ENCODE measurements around the gene CGN.

Gene CGN, protein sequence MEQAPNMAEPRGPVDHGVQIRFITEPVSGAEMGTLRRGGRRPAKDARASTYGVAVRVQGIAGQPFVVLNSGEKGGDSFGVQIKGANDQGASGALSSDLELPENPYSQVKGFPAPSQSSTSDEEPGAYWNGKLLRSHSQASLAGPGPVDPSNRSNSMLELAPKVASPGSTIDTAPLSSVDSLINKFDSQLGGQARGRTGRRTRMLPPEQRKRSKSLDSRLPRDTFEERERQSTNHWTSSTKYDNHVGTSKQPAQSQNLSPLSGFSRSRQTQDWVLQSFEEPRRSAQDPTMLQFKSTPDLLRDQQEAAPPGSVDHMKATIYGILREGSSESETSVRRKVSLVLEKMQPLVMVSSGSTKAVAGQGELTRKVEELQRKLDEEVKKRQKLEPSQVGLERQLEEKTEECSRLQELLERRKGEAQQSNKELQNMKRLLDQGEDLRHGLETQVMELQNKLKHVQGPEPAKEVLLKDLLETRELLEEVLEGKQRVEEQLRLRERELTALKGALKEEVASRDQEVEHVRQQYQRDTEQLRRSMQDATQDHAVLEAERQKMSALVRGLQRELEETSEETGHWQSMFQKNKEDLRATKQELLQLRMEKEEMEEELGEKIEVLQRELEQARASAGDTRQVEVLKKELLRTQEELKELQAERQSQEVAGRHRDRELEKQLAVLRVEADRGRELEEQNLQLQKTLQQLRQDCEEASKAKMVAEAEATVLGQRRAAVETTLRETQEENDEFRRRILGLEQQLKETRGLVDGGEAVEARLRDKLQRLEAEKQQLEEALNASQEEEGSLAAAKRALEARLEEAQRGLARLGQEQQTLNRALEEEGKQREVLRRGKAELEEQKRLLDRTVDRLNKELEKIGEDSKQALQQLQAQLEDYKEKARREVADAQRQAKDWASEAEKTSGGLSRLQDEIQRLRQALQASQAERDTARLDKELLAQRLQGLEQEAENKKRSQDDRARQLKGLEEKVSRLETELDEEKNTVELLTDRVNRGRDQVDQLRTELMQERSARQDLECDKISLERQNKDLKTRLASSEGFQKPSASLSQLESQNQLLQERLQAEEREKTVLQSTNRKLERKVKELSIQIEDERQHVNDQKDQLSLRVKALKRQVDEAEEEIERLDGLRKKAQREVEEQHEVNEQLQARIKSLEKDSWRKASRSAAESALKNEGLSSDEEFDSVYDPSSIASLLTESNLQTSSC

DNA sequence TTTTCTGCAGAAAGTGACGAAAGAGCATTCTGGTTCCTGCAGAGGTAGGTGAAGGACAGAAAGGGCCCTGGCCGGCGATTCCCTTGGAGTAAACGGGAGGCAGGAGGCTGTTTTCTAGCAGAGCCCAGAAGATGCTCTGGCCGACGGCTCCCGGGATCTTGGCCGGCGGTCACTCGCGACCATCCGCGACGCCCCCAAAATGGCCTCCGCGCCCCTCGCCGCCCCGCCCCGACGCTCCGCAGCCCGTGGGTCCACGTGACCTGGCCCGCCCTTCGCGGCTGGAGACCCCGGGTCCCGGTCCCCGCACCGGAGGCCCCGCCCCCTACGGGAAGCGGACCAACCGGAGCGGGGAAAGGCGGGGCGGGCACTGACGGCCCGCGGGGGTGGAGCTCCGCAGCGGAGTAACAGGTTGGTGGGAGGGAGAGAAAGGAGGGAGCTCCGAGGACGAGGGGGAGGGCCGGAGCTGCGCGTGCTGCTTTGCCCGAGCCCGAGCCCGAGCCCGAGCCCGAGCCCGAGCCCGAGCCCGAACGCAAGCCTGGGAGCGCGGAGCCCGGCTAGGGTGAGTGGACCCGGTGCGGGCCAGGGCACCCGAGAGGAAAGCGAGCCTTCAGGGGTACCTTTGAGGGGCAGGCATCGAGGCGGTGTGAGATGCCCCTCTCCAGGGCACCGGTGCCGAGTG is at the start of gene CGN:
Gene CGN, plus strand, starts transcription at position 431 of the 679 bp plus-strand sequence. CDS start 7,133 bp downstream, outside the sequence.
- peak; percentile 78 for DNase-seq (ENCODE audit: low spot score)

DNA sequence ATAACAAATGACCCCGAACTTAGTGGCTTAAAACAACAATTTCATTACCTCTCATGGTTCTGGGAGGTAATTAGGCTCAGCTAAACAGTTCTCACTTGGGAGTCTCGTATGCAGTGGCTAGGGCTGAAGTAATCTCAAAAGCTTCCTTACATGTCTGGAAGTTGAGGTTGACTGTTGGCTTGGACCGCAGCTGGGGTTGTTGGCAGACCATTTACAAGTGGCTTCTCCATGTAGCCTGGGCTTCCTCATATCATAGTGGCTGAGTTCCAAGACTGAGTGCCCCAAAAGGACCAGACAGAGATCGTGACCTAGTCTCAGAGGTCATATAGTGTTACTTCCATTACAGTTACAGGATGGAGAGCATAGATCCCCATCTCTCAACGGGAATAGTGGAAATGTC is 49.5 kb upstream of the CGN start:
- no peak for DNase-seq (ENCODE audit: low spot score)

DNA sequence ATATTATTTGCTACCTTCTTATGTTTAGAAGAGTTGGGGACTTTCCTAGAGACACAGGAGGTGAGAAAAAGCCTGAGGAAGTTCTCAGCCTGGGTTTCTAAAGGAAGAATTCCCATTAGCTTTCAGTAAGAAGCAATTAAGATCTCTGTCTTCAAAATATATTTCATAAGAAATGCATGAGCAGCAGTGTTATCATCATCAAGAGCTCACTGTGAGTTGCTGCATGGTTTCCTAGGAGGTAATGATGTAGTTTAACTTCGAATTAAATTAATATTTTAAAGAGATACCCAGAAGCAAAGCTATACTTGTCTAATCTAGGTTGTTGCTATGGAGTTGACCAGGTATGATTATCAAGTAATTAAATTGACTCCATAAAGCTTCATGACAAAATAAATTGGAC is 46.2 kb upstream of the CGN start:
- no peak for DNase-seq (ENCODE audit: low spot score)

DNA sequence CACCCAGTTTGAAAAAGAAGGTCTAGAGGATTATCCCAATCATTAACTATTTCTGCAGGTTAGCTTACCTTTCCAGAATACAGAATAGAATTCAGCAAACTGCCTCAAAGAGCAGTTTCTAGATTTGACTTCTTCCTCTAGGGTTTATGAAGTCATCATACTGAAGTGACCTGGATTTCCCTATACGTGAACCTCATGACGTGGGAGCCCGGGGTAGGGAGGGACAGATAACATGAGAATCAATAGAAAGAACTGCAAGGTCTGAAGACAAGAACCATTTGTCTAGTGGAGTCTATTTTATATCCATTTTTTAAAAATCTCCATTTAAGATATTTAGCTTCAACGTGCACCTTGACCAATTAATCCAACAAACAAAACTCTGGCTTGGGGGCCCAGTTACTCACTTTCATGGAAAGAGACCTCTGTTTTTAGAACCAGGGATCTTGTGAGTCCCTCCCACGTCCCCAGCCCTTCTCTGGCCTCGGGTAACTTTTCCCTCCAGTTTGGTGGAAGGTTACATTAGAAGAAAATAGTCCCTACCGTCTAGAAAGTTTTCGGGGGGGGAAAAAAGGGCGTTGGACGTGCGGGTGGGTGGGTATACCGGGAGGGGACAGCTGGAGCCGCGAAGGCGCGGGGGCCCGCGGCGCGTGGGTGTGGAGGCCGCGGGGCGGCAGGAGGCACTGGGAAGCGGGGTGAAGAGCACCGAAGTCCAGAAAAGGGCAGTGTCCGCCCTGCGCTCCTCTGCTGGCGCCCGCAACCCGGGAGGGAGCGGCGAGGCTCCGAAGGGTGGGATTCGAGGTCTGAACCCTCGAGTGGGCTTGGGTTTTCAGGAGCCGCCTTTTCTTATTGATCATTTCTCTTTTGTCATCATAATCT is 38.1 kb upstream of the CGN start:
- peak; percentile 57 for DNase-seq (ENCODE audit: low spot score)

DNA sequence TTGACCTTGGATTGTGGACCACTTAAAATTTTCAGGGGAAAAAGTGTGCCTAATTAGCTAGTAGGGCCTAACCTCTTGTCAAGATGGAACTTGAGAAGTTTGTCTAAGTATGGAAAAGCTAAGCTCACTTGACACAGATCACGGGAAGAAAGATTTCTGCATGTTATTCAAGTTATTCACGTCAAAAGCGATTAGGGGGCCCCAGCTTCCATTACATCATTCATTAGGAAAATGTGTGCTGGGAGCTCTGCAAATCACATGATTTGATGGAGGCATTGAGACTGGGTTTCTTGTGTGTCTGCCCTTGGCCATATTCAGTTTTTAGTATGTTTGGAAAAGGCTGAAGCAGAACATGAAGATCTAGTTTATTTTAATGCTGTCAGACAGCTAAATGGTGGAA is 36.4 kb upstream of the CGN start:
- no peak for DNase-seq (ENCODE audit: low spot score)

DNA sequence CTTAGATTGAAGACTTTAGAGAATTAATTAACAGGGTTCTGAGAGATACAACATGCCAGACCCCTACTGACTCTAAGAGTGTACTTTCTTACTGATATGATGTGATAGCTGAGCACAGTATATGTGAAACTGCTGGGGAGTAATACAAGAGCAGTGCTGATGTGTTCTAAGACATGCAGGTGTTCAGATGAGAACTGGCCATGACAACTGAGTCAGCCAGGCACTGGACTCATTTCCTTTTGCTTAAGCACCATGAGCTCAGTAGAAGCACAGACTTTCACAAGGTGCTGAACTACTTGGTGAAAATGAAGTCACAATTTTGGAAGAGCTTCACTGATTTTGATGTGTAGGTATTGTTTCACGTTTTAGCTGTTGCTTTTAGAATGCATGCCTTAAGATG is 36.0 kb upstream of the CGN start:
- no peak for DNase-seq (ENCODE audit: low spot score)

DNA sequence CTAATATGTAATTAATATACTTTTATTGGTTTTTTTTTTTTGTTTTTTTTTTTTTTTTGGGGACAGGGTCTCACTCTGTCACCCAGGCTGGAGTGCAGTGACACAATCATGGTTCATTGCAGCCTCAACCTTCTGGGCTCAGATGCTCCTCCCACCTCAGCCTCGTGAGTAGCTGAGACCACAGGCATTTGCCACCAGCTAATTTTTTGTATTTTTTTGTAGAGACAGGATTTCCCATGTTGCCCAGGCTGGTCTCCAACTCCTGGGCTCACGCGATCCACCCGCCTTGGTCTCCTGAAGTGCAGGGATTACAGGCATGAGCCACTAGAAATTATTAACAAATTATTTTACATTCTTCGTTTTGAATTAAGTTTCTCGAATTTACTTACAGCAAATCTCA is 35.1 kb upstream of the CGN start:
- no peak for DNase-seq (ENCODE audit: low spot score)

DNA sequence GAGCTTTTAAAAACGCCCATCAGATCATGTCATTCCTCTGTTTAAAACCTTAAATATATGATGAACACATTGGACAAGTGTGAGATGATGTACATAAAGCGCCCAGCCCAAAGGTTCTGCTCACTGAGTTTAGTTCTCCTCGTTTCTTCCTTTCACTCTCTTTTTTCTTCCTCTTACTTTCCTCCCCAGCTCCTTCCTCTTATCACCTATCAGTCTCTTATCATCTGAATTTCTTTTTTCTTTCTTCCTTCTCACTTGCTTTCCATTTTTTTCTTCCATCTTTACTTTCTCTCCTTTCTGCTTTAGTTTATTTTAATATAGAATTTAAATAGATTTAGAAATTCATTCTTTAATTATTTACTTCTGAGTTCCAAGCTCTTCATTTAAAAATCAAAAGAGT is 34.1 kb upstream of the CGN start:
- DNase-seq (ENCODE audit: low spot score) = no peak

DNA sequence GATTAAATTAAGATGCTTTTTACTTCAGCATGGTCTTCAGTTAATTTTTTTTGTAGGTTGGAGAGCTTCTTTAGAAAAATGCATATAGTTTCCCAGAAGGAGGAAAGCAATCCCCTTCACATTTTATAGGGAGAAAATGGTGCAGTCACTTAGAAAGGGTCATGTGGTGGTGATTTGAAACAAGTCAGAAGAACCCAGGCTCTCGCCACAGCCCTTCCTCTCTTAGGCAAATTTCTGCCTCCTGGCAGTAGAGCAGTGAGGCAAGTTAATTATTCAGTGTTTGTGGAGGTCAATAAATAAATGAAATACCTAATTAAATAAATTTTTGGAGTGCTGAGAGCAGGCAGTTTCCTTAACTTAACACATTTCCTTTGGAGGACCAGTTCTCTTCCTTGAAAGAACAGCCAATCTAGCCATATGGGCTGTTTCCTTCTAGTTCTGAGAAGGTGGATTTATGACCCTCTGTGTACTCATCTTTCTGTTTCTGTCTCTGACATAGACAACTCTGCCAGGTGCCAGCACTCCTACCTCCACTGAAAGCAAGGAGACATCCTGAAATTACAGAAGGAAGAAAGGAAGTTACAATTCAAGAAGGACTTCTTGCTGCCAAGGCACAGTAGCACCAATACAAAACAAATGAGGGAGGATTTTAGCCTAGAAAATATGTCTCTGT is 32.9 kb upstream of the CGN start:
- no peak for DNase-seq (ENCODE audit: low spot score)

DNA sequence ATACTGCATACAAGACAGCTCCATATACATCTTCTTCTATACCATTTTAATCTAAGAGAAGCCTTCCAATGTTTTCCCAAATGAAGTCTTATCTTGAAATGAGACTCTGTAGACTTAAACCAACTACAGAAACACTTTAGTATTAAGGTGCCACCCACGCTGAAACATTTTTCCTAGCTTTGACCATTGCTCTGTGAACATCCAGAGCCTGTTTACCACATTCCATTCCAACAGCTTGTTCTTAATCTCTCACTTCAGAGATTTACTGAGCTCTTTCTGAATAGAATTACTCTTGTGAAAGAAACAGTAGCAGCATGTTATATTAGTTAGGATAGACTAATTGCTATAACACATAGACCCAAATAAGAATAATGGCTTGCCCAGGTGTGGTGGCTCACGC is 32.3 kb upstream of the CGN start:
- no peak for DNase-seq (ENCODE audit: low spot score)

DNA sequence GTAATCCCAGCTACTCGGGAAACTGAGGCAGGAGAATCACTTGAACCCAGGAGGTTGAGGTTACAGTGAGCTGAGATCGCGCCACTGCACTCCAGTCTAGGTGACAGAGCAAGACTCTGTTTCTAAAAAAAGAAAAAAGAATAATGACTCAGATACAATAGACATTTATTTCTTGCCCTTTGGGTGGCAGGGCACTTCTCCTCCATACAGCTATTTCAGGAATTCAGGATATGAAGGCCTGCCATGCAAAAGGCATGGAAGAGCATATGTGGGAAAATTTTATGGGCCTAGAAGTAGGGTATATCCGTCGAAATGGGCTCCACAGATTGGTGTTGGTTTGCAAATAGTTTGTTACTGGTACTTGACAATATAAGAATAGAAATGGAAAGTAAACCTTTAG is 31.7 kb upstream of the CGN start:
- DNase-seq (ENCODE audit: low spot score) = no peak

DNA sequence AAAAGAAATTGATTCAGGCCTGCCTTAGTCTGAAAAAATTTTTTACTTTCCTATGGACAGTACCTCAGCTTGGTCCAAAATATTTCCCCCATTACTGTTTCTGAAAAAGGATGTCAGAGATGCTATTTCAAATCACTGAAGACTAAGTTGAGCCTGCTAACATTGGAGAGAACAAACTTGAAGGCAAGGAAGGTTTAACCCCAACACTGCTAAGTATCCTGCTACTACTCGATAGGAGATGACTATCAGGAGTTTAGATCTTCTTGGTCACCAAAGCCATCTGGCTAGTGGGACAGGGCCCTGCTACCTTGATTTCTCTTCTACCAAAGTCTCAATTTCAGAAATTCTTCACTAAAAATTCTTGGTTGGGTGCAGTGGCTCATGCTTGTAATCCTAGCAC is 29.2 kb upstream of the CGN start:
- DNase-seq (ENCODE audit: low spot score) = no peak

DNA sequence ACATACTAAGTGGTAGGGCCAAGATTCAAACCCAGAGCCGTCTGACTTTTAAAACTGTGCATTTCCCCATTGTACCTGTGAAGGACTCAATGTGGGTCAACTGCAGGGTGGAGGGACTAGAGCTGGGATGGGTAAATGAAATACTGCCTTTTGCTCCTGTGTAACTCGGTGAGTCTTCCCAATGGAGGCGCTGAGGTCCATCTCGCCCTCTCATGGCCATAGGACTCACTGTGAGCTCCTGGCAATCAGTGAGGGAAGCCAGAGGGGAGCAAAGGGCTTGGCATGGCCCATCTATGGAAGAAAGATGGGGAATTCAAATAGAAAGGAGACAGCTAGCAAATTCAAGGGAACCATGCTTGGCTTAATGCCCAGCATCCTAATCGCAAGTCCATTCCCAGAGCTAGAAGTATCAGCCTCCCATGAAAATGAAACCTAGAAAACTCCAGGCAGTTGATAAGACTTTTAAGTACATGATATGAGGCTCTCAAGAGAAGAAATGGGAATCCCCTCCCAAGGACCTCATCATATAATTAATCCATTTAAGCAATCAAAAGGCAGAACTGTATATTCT is 25.4 kb upstream of the CGN start:
- no peak for DNase-seq (ENCODE audit: low spot score)

DNA sequence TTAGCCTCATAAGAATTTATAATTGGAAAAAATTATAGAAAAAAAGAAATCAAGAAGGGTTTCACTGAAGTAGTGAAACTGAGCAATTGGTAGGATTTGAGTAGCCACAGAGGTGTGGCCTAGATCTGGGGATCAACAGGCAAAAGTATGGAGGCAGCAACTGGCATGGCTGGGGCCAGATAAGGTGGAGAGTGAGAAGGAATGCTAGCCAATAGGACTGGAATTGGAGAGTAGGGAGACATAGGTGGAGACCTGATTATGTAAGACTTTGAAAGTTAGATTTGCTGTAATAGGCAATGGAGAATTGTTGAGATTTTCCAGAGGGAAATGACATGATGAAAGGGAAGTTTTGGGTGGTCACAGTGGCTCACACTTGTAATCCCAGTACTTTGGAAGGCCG is 24.6 kb upstream of the CGN start:
- DNase-seq (ENCODE audit: low spot score) = no peak

DNA sequence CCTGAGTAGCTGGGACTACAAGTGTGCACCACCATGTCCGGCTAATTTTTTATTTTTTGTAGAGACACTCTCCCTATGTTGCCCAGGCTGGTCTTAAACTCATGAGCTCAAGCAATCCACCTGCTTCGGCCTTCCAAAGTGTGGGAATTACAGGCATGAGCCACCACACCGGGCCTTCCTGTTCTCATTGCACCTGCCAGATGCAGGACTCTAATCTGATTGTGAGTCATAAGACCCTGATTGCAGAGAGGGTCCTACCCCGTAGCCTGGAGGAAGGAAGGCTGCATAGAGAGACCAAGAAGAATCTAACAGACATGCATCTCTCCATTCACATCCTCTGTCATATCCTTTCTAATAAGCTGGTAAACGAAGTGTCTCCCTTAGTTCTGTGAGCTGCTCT is 19.5 kb upstream of the CGN start:
- no peak for DNase-seq (ENCODE audit: low spot score)

DNA sequence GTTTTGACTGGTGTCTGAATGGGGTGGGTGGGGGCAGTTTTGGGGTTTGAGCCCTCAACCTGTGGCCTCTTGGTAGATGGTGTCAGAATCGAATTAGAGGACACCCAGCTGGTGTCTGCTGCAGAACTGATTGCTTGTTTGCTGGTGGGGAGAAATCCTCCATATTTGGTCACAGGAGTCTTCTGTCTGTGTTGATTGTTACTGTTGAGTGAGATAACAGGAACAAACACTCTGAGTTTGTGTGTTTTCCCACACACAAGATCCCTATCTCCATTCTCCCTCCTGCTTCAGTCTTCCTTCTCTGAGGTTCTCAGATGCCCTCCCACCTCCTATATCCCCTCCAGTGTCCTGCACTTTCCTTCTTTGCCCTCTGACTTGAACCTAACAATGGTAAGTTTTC is 19.1 kb upstream of the CGN start:
- DNase-seq (ENCODE audit: low spot score) = no peak

DNA sequence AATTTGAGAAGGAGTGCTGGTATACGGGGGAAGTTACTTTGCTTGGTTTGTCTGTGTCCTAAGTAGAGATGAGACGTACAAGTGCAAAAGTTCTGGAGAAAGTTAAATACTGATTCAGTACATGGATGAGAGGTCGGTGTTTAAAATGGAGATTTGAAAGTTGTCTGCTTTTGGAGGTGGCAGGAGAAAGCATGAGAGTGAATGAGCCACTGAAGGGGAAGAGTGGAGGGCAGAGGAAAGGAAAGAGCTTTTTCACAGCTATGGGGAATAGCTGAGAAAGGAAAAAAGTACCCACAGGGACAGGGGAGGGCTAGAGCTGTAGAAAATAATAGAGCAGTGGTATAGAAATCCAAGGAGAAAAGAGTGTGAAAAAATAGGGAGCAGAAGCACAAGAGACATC is 18.1 kb upstream of the CGN start:
- DNase-seq (ENCODE audit: low spot score) = no peak

DNA sequence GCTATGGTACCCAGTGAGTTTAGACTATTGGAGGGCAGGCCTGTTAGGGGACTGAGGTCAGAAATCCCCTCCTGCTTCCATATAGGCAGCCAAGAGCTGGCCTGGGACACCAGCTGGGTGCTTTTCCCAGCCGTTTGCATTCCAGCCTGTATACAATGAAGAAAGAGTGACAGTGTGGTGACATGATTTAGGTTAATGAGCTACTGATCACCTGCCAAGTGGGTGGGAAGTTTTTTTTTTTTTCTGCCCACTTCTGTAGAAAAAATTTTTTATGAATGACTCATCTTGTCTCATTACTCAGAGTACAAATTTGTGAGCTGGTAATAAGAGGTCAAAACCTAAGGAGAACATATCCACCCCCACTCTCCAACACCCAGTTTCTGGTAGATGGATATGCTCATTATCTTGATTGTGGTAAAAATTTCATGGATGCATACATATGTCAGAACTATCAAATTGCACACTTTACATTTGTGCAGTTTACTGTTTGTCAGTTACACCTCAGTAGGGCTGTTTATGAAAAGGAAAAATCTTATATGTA is 16.4 kb upstream of the CGN start:
- DNase-seq (ENCODE audit: low spot score) = no peak

DNA sequence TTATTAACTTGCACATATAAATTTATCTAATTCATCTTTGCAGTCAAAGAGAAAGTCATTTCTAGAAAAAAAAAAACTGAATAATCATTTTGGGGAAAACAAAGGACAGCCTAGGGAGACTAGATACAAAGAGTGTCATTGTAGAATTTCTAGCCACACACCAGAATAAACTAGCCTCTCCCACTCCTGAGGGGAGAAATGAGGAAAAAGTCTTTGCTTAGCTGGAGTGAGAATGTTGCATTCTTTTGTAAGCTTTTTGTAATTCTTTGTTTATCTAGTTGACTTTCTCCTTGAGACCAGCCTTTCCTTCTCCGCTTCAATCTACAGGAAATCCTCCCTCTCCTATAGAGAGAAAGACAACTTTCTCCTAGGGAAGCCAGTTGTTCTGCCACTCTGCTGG is 15.9 kb upstream of the CGN start:
- no peak for DNase-seq (ENCODE audit: low spot score)

DNA sequence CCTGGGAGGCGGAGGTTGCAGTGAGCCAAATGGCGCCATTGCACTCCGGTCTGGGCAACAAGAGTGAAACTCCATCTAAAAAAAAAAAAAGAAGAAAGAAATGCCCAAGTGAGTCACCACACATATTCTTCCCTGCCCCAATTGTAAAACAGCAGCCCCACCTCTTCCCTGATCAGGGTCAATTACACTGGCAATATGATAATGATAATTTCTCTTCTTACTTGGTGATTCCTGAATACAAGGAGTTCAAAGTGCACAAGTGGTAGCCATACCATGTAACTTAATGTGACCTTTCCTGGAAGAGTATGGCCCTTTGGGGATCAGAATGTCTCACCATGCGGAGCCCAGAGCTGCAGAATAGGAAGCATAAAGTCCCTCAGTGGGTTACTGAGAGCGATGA is 11.8 kb upstream of the CGN start:
- DNase-seq (ENCODE audit: low spot score) = no peak

Data from HuH-7.5 (cell line).